K562 (cell line): ENCODE measurements around the gene PRM2. TPM values are rescaled to one million over a fixed set of nuclear protein-coding genes. Genes with fewer than 3 reads are reported as not detected.

Source experiments
- CTCF ChIP-seq, 3 experiments: IDR thresholded peaks in 2 of 3; conservative IDR thresholded peaks in 1 of 3; 2 replicates each; pipeline ENCODE4 v1.5.1; 2011 to 2012; ENCODE audit warnings: low read length in 3 of 3, mild to moderate bottlenecking in 3 of 3, control low read depth in 2 of 3, improper control_type of control experiment in 1 of 3, inconsistent platforms in 1 of 3, low read depth in 1 of 3, mixed read lengths in 1 of 3, moderate library complexity in 1 of 3; ENCODE audit not compliant: insufficient read depth in 2 of 3
- DACH1 ChIP-seq: fragments of 450-650 bp; IDR thresholded peaks from 2 replicates; pipeline ENCODE4 v1.6.1; 2018; ENCODE audit not compliant: partially characterized antibody
- DDX20 ChIP-seq: fragments of 450-650 bp; IDR thresholded peaks from 2 replicates; pipeline ENCODE4 v1.6.1; 2016; ENCODE audit warnings: missing genetic modification characterization, low read depth, mild to moderate bottlenecking, missing compliant biosample characterization, moderate library complexity
- RAD51 ChIP-seq: fragments of 450-650 bp; IDR thresholded peaks from 2 replicates; pipeline ENCODE4 v1.7.1; 2016; ENCODE audit warnings: low read depth, mild to moderate bottlenecking, borderline replicate concordance
- RHOXF2B ChIP-seq: fragments of 250-450 bp; sonication (Bioruptor Pico); conservative IDR thresholded peaks from 2 replicates; pipeline ENCODE4 v1.5.1; 2021
- SP1 ChIP-seq: sonication (generic); formaldehyde crosslinking; IDR thresholded peaks from 2 replicates; pipeline ENCODE4 v1.8.1; 2022; ENCODE audit warnings: mild to moderate bottlenecking, missing genetic modification reagents
- SRSF3 ChIP-seq: fragments of 200-400 bp; formaldehyde crosslinking; IDR thresholded peaks from 2 replicates; pipeline ENCODE4 v1.6.1; 2016; ENCODE audit warnings: mild to moderate bottlenecking, low read length, moderate library complexity; ENCODE audit not compliant: insufficient read depth
- SUPT5H ChIP-seq: fragments of 450-650 bp; IDR thresholded peaks from 2 replicates; pipeline ENCODE4 v1.6.1; 2016
- ZFP91 ChIP-seq: sonication (generic); formaldehyde crosslinking; IDR thresholded peaks from 2 replicates; pipeline ENCODE4 v1.8.0; 2022; ENCODE audit warnings: mild to moderate bottlenecking, missing genetic modification reagents
- ZKSCAN1 ChIP-seq: fragments of 150-350 bp; IDR thresholded peaks from 2 replicates; pipeline ENCODE4 v1.6.1; 2016; ENCODE audit warnings: low read depth, low read length
- ZNF134 ChIP-seq: fragments of 250-450 bp; sonication (Bioruptor Pico); conservative IDR thresholded peaks from 2 replicates; pipeline ENCODE4 v1.4.0; 2020
- ZNF75A ChIP-seq: fragments of 450-650 bp; formaldehyde crosslinking; IDR thresholded peaks from 2 replicates; pipeline ENCODE4 v1.4.0; 2020; ENCODE audit warnings: mild to moderate bottlenecking
- polyA plus RNA-seq, 8 experiments: library from polyadenylated mRNA; depleted of rRNA in 4 of 8; stranded (reverse) in 5 of 8; unstranded in 3 of 8; fragments of >200 nt; fragmentation: Nextera tagmentation in 2 of 8; fragmentation: Illumina TruSeq in 1 of 8; extraction: Ambion mirVana in 2 of 8; extraction: Trizol in 1 of 8; gene quantifications; 2 replicates each; pipeline versions ENCODE4 v1.2.1 to v1.2.3, GENCODE V29; 2011 to 2014; ENCODE audit warnings: inconsistent platforms in 1 of 8, missing spikeins in 1 of 8
- total RNA-seq, 7 experiments: library from RNA; depleted of rRNA in 6 of 7; stranded (reverse); fragments of >200 nt in 6 of 7; fragmentation: Illumina TruSeq in 2 of 7; extraction: Trizol in 2 of 7; gene quantifications; 2 replicates each; pipeline versions ENCODE4 v1.2.1 to v1.2.3, GENCODE V29; 2011 to 2021; ENCODE audit warnings: low replicate concordance in 1 of 7

Gene PRM2
- total and polyA plus RNA-seq, 9 of the 15 experiments (the other 6 are each of a cell fraction or from before 2014, with no cell fraction given) = not detected

- TF ChIP-seq CTCF (IDR thresholded peaks at IDR 0.05 in 2 of 3, conservative IDR thresholded peaks at IDR 0.05 in 1 of 3; ENCODE audit: insufficient read depth in 2 of 3, low read depth in 1 of 3, low read length in 3 of 3) (peak; percentile 24 to 33 (median 31); a peak in 3 of 6 replicates), ZFP91 (CRISPR knock-in tag) (no peak), RHOXF2B (peak; percentile 78; the same call in 1 of the 2 replicates), SP1 (CRISPR knock-in tag) (no peak), ZNF134 (peak; percentile 69; the same call in 1 of the 2 replicates), ZNF75A (CRISPR knock-in tag) (no peak), SRSF3 (no peak), SUPT5H (no peak; the same call in 1 of the 2 replicates), RAD51 (peak; percentile 77), DACH1 (peak; percentile 68), DDX20 (peak; percentile 55; the same call in 1 of the 2 replicates), ZKSCAN1 (0 out of 2 replicates have a peak, but pooled peaks have one; percentile 55)
Observed at GRCh38 chr16:11232852-11233726, 43.2 kb downstream of the PRM2 start (continued).
